Renal cortical epithelial cell (primary cell): ENCODE data around the gene TFAP2C. TPM values are rescaled to one million over a fixed set of nuclear protein-coding genes. Genes with fewer than 3 reads are reported as not detected.

Source experiments
- DNase-seq: peaks from one replicate; pipeline ENCODE4 v3.0.0-alpha.2; 2011; ENCODE audit warnings: low read depth
- total RNA-seq: library from RNA; depleted of rRNA; stranded (reverse); fragments of >200 nt; gene quantifications from 2 replicates; pipeline ENCODE4 v1.2.3, GENCODE V29; 2014

The TFAP2C gene
- 0.35 TPM in 1 of 2 replicates, not detected in the other for total RNA-seq

- DNase-seq = no peak
Observed at GRCh38 chr20:56628873-56629463, at the start of gene TFAP2C. Gene TFAP2C (plus strand): TSS chr20:56629306. CDS start chr20:56629545, 239 bp downstream.

GRCh38 chr20:56580226-56580625 lies 48.9 kb upstream of the TFAP2C start:
- no peak for DNase-seq

- DNase-seq = no peak
Observed at GRCh38 chr20:56581701-56582100, 47.4 kb upstream of the TFAP2C start.

DNA sequence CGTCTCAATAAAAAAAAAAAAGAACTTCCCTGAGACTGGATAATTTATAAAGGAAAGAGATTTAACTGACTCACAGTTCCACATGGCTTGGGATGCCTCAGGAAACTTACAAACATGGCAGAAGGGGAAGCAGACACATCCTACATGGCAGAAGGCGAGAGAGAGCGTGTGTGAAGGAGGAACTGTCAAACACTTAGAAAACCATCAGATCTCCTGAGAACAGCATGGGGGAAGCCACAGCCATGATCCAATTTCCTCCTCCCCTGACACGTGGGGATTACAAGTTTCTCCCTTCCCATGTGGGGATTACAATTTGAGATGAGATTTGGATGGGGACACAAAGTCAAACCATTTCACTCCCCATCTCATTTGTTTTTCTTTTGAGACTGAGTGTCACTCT lies 46.6 kb upstream of the TFAP2C start:
- no peak for DNase-seq

- no peak for DNase-seq
Observed at GRCh38 chr20:56584916-56585315, 44.2 kb upstream of the TFAP2C start.

- DNase-seq = no peak
Observed at GRCh38 chr20:56587307-56588041, 41.6 kb upstream of the TFAP2C start.

DNA sequence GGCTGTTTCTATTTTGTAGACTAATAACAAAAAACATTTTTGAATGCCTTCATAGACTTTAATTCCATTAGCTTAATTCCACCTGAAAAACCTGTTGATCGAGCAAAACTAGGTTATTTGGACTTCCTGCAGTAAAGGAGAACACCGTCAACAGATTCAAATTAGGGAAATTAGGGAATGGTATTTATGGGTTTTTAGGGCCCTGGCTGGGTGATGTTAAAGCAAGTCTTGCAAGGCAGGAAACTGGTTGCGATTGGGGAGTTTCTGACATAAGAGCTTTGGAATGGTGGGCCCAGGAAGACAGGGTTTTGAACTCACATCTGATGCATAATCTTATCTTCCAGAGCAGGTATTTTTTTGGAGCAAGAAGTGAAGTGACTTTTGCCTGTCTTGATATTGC lies 40.1 kb upstream of the TFAP2C start:
- no peak for DNase-seq

DNA sequence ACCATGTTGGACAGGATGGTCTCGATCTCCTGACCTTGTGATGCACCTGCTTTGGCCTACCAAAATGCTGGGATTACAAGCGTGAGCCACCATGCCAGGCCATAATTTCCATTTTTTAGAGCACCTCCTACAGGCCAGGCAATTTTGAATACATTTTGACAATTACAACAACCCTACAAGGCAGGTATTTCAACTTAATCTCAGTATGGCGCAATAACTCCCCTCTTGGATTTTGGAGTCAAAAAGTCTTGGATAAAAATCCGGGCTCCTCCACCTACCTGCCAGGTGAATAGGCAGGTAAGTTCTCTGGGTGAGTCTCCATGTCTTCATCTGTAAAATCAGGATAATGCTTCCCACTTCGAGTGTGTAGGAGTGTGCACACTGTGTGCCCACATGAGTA lies 39.5 kb upstream of the TFAP2C start:
- DNase-seq = no peak

- no peak for DNase-seq
Observed at GRCh38 chr20:56590888-56591287, 38.2 kb upstream of the TFAP2C start.

GRCh38 chr20:56592211-56592610 lies 36.9 kb upstream of the TFAP2C start:
- DNase-seq = no peak

GRCh38 chr20:56592817-56593216 lies 36.3 kb upstream of the TFAP2C start:
- no peak for DNase-seq

DNA sequence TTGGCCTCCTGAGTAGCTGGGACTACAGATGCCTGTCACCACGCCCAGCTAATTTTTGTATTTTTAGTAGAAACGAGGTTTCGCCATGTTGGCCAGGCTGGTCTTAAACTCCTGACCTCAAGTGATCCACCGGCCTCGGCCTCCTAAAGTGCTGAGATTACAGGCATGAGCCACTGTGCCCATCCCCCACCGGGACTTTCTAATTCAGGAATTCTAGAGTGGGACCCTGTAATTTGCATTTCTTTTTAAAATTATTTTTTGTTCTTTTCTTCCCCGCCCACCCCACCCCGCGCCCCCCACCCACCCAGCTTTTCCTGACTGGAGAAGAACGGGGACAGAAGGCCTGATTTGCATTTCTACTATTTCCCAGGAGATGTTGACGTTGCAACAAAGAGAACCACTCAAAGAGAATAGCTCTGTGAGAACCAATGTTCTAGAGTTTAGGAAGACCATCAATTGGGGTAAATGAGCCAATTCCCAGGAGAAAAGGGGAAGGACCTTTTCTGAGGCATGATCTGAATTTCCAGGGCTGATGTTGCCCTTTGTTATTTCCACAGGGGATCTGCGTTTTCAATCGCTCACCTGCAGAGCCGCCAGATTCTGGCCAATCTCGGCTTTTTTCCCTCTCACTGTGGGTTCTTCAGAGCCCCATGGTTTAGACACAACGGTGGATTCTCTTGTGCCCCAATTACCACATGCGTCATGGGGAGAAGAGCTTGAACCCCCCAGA lies 33.2 kb upstream of the TFAP2C start:
- no peak for DNase-seq

GRCh38 chr20:56601166-56601565 lies 27.9 kb upstream of the TFAP2C start:
- DNase-seq = no peak

GRCh38 chr20:56604673-56605072 lies 24.4 kb upstream of the TFAP2C start:
- DNase-seq = no peak

DNA sequence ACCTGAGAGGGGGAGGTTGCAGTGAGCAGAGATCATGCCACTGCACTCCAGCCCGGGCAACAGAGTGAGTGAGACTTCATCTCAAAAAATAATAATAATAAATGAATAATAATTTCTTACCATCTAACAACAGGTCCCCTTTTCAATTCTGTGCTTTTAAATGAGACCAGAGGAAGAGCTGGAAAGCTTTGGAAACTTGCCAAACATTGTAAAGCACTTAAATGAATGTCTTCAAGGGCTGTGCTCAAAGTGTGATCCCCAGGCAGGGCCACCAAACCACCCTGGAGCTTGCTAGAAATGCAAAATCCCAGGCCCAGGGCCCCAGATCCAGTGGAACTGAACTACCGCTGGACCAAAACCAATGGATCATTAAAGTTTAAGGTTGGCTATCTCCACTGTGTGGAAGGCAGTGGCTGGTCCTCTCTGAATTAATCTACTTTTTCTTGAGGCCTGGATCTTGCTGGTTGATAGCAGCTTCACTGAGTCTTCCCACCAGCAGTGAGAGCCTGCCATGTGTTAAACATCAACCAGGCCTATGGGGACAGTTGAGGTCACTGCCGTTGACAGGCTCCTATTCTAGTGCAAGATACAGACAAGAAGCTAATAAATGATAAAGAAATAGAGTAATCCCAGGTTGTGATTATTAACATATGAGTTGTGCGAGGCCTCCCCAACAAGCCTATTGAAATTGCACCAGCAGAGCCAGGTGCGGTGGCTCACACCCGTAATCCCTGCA lies 23.7 kb upstream of the TFAP2C start:
- no peak for DNase-seq

- peak; percentile 13 for DNase-seq
Observed at GRCh38 chr20:56606174-56606945, 22.7 kb upstream of the TFAP2C start.

DNA sequence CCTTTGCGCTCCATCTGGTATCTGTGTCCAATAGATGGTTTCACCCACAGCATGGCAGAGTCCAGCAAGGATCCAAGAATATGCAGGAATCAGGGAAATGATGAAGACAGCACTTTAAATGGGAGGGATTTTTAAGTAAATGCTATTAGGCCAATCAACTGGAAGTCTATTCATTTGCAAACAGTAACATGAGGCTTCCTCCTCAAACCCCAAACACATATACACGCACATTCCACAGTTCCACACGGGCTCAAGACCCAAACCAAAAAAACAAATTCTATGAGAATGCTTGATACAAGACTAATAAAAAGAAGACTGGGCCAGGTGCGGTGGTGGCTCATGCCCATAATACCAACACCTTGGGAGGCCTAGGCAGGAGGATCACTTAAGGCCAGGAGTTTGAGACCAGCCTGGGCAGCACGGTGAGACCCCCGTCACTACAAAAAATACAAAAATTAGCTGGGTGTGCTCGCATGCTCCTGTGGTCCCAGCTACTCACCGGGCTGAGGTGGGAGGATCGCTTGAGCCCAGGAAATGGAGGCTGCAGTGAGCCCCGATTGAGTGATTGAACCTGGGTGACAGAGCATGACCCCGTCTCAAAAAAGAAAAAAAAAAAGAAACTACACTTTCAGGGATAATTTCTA lies 21.9 kb upstream of the TFAP2C start:
- no peak for DNase-seq

- no peak for DNase-seq
Observed at GRCh38 chr20:56608376-56608775, 20.7 kb upstream of the TFAP2C start.

GRCh38 chr20:56609321-56609720 lies 19.8 kb upstream of the TFAP2C start:
- DNase-seq = no peak

GRCh38 chr20:56610098-56610497 lies 19.0 kb upstream of the TFAP2C start:
- DNase-seq = no peak

DNA sequence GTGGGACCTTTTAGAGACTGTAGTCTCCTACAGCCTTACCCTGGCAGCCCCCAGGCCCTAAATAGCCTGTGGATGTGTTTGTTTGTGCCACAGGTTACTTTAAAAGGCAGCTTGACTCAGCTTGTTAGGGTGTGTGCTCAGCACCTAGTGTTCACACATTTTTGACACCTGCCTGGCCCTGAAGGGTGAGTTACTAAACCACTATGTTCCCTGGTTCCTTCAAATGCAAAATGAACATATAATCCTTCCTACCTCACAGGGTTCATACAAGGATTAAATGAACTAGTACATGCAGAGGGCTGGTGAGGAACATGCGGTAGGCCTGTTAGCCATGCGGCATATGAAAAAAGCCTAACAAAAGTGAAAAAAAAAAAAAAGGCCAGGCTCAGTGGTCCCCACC lies 14.9 kb upstream of the TFAP2C start:
- no peak for DNase-seq
